ENCODE results near the gene MINPP1.

MINPP1 gene

DNA sequence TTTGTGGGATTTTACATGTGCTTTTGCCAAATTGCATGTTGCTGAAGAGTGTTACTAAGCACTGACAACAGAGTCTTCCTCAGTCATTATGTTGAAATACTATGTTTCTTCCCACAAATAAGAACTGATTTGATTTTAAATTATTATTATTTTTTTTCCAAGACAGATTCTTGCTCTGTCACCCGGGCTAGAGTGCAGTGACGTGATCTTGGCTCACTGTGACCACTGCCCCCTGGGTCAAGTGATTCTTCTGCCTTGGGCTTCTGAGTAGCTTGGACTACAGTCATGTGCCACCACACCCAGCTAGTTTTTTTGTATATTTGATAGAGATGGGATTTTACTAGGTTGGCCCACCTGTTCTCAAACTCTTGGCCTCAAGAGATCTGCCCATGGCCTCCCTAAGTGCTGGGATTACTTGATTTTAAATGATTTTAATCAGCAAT, 42.3 kb downstream of the MINPP1 start:
- peak; percentile 4 for DNase-seq (ENCODE audit: low read depth)
- TF ChIP-seq MYC (IDR thresholded peaks at IDR 0.05; ENCODE audit: low read depth, low read length) = no peak
- no peak for TF ChIP-seq POLR2A (IDR thresholded peaks at IDR 0.05; ENCODE audit: extremely low read depth, insufficient read length)
- no peak for TF ChIP-seq MAX (IDR thresholded peaks at IDR 0.05; ENCODE audit: low read depth, low read length)
- TF ChIP-seq, protein P1, sequence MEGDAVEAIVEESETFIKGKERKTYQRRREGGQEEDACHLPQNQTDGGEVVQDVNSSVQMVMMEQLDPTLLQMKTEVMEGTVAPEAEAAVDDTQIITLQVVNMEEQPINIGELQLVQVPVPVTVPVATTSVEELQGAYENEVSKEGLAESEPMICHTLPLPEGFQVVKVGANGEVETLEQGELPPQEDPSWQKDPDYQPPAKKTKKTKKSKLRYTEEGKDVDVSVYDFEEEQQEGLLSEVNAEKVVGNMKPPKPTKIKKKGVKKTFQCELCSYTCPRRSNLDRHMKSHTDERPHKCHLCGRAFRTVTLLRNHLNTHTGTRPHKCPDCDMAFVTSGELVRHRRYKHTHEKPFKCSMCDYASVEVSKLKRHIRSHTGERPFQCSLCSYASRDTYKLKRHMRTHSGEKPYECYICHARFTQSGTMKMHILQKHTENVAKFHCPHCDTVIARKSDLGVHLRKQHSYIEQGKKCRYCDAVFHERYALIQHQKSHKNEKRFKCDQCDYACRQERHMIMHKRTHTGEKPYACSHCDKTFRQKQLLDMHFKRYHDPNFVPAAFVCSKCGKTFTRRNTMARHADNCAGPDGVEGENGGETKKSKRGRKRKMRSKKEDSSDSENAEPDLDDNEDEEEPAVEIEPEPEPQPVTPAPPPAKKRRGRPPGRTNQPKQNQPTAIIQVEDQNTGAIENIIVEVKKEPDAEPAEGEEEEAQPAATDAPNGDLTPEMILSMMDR (IDR thresholded peaks at IDR 0.05; ENCODE audit: low read depth, low read length) = no peak
- H3K4me3 ChIP-seq (ENCODE audit: low read depth, low read length) = no peak overlapping the region

GRCh38 chr10:87547734-87548311, 43.1 kb downstream of the MINPP1 start:
- DNase-seq (ENCODE audit: low read depth) = peak; percentile 30
- no peak overlapping the region for H3K4me3 ChIP-seq (ENCODE audit: low read depth, low read length)
- TF ChIP-seq MYC (IDR thresholded peaks at IDR 0.05; ENCODE audit: low read depth, low read length) (no peak), MAX (IDR thresholded peaks at IDR 0.05; ENCODE audit: low read depth, low read length) (no peak), POLR2A (IDR thresholded peaks at IDR 0.05; ENCODE audit: extremely low read depth, insufficient read length) (no peak)
- TF ChIP-seq, protein P1 (IDR thresholded peaks at IDR 0.05; ENCODE audit: low read depth, low read length) = no peak

GRCh38 chr10:87550741-87551140, 46.0 kb downstream of the MINPP1 start:
- no peak overlapping the region for H3K4me3 ChIP-seq (ENCODE audit: low read depth, low read length)
- no peak for DNase-seq (ENCODE audit: low read depth)
- TF ChIP-seq MAX (IDR thresholded peaks at IDR 0.05; ENCODE audit: low read depth, low read length) (no peak), MYC (IDR thresholded peaks at IDR 0.05; ENCODE audit: low read depth, low read length) (no peak), POLR2A (IDR thresholded peaks at IDR 0.05; ENCODE audit: extremely low read depth, insufficient read length) (no peak)
- TF ChIP-seq, protein P1 (IDR thresholded peaks at IDR 0.05; ENCODE audit: low read depth, low read length) = no peak

DNA sequence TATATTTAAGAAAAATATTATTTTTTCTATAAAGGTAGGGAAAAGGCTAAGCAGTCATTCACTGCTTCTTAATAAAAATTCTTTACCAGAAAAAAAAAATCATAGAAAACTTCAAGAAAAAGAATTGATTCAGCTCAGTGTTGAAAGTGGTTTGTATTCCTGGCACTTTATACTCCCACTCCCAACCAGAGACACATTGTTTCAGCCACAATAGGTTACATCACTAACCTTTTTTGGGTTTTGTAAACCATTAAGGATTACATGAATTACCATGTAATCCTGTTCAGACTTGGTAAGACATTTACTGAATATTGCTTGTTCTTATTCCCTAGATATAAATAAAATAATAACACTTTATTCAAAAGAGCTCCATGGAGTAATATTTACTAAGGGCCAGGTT, 46.6 kb downstream of the MINPP1 start:
- TF ChIP-seq POLR2A (IDR thresholded peaks at IDR 0.05; ENCODE audit: extremely low read depth, insufficient read length) = no peak
- no peak for TF ChIP-seq MYC (IDR thresholded peaks at IDR 0.05; ENCODE audit: low read depth, low read length)
- TF ChIP-seq, protein P1 (IDR thresholded peaks at IDR 0.05; ENCODE audit: low read depth, low read length) = no peak
- no peak for TF ChIP-seq MAX (IDR thresholded peaks at IDR 0.05; ENCODE audit: low read depth, low read length)

DNA sequence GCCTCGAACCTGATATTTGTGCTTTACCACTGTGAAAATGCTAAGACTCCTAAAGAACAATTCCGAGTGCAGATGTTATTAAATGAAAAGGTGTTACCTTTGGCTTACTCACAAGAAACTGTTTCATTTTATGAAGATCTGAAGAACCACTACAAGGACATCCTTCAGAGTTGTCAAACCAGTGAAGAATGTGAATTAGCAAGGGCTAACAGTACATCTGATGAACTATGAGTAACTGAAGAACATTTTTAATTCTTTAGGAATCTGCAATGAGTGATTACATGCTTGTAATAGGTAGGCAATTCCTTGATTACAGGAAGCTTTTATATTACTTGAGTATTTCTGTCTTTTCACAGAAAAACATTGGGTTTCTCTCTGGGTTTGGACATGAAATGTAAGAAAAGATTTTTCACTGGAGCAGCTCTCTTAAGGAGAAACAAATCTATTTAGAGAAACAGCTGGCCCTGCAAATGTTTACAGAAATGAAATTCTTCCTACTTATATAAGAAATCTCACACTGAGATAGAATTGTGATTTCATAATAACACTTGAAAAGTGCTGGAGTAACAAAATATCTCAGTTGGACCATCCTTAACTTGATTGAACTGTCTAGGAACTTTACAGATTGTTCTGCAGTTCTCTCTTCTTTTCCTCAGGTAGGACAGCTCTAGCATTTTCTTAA, 47.7 kb downstream of the MINPP1 start:
- no peak overlapping the region for H3K4me3 ChIP-seq (ENCODE audit: low read depth, low read length)
- TF ChIP-seq MYC (IDR thresholded peaks at IDR 0.05; ENCODE audit: low read depth, low read length) = no peak
- no peak for TF ChIP-seq POLR2A (IDR thresholded peaks at IDR 0.05; ENCODE audit: extremely low read depth, insufficient read length)
- no peak for TF ChIP-seq MAX (IDR thresholded peaks at IDR 0.05; ENCODE audit: low read depth, low read length)
- TF ChIP-seq, protein P1 (IDR thresholded peaks at IDR 0.05; ENCODE audit: low read depth, low read length) = no peak
- no peak for DNase-seq (ENCODE audit: low read depth)

More for the DNA sequence above, 46.6 kb downstream of the MINPP1 start:
- H3K4me3 ChIP-seq (ENCODE audit: low read depth, low read length) = no peak overlapping the region
- peak; percentile 26 for DNase-seq (ENCODE audit: low read depth)
